Tibial nerve (tissue), 4 donors: ENCODE measurements around the gene SNED1. TPM values are rescaled to one million over a fixed set of nuclear protein-coding genes. Genes with fewer than 3 reads are reported as not detected.

Experiments used
- DNase-seq, 2 donors: peaks; one replicate each; pipeline ENCODE4 v3.0.0-alpha.2; 2019; ENCODE audit warnings: low spot score in 2 of 2
- H3K27ac ChIP-seq, 4 donors: fragments of 200-600 bp; sonication (generic) in 3 of 4; one replicate each; pipeline ENCODE4 v1.5.1; 2017 to 2019; ENCODE audit warnings: mild to moderate bottlenecking in 1 of 4
- H3K27me3 ChIP-seq, 2 donors: fragments of 200-600 bp; sonication (generic) in 1 of 2; one replicate each; pipeline versions ENCODE4 v1.5.1 to v1.6.0; 2017 to 2019
- H3K36me3 ChIP-seq, 3 donors: fragments of 200-600 bp; sonication (generic); one replicate each; pipeline ENCODE4 v1.5.1; 2018 to 2019
- H3K4me1 ChIP-seq, 4 donors: fragments of 200-600 bp; sonication (generic) in 3 of 4; one replicate each; pipeline ENCODE4 v1.5.1; 2017 to 2019
- H3K4me3 ChIP-seq, 4 donors: fragments of 200-600 bp; sonication (generic) in 3 of 4; one replicate each; pipeline ENCODE4 v1.5.1; 2017 to 2019; ENCODE audit warnings: mild to moderate bottlenecking in 1 of 4, moderate library complexity in 1 of 4
- H3K9me3 ChIP-seq, 4 donors: fragments of 200-600 bp; sonication (generic) in 3 of 4; one replicate each; pipeline ENCODE4 v1.5.1; 2017 to 2019
- CTCF ChIP-seq, 5 experiments: fragments of 200-600 bp in 3 of 5; fragments of 450-650 bp in 2 of 5; sonication (generic) in 3 of 5; IDR thresholded peaks; one replicate each; pipeline ENCODE4 v1.5.1; 2016 to 2019; ENCODE audit warnings: antibody characterized with exemption in 5 of 5, mild to moderate bottlenecking in 3 of 5, moderate library complexity in 2 of 5
- EP300 ChIP-seq, 2 donors: sonication (generic); formaldehyde crosslinking; IDR thresholded peaks; one replicate each; pipeline ENCODE4 v1.6.1; 2017; ENCODE audit warnings: antibody characterized with exemption in 2 of 2, mild to moderate bottlenecking in 1 of 2
- POLR2A ChIP-seq, 2 donors: fragments of 450-650 bp; IDR thresholded peaks; one replicate each; pipeline ENCODE4 v1.6.1; 2017; ENCODE audit warnings: antibody characterized with exemption in 2 of 2, mild to moderate bottlenecking in 2 of 2, moderate library complexity in 2 of 2
- WGBS, 2 donors: methylation state at CpG; one replicate each; pipeline ENCODE4 v1.1.5; 2018; 5-methylcytosine and 5-hydroxymethylcytosine counted together
- total RNA-seq, 4 donors: library from RNA; depleted of rRNA; stranded (reverse); fragments of >200 nt; gene quantifications; one replicate each; pipeline ENCODE4 v1.1.0, GENCODE V29; 2016

SNED1 gene
- total RNA-seq, 4 donors from 2014 or later: 116 to 226 (median 141) TPM

- H3K36me3 ChIP-seq: no peaks in the 10 kb centered on the region
- peaks cover 0 to 12% (median 0%) of the 10 kb centered on the region in 4 donors for H3K9me3 ChIP-seq
- H3K4me3 ChIP-seq: no peak overlapping the region
- DNase-seq: peak in 1 of 2 donors; percentile 13
- 54 to 58% methylated on average over 6 to 17 of the region's 18 CpGs for WGBS, 2 donors
- H3K4me1 ChIP-seq: peaks cover 7 to 51% (median 20%) of the 10 kb centered on the region in 4 donors
- H3K27me3 ChIP-seq: no peaks in the 10 kb centered on the region
- TF ChIP-seq EP300 (IDR thresholded peaks at IDR 0.05): no peak
- TF ChIP-seq POLR2A (IDR thresholded peaks at IDR 0.05): no peak
- no peak for TF ChIP-seq CTCF (IDR thresholded peaks at IDR 0.05)
- no peak overlapping the region for H3K27ac ChIP-seq
Measured at GRCh38 chr2:240983996-240984498, 14.4 kb upstream of the SNED1 start.

- 68 to 78% methylated on average over 15 to 20 of the region's 20 CpGs for WGBS, 2 donors
- Histone ChIP-seq H3K36me3 (no peaks in the 10 kb centered on the region), H3K27me3 (no peaks in the 10 kb centered on the region), H3K4me1 (peaks cover 7 to 69% (median 22%) of the 10 kb centered on the region in 4 donors), H3K9me3 (peaks cover 0 to 12% (median 0%) of the 10 kb centered on the region in 4 donors), H3K27ac (peak overlapping the region in 1 of 4 donors; percentile 65), H3K4me3 (no peak overlapping the region)
- DNase-seq: peak in 1 of 2 donors; percentile 11
- TF ChIP-seq CTCF (IDR thresholded peaks at IDR 0.05) (no peak), POLR2A (IDR thresholded peaks at IDR 0.05) (no peak), EP300 (IDR thresholded peaks at IDR 0.05) (no peak)
Measured at GRCh38 chr2:240985881-240986786, 12.3 kb upstream of the SNED1 start.

GRCh38 chr2:240986787-240987411, 11.5 kb upstream of the SNED1 start:
- Histone ChIP-seq H3K4me1 (peaks cover 7 to 73% (median 25%) of the 10 kb centered on the region in 4 donors), H3K36me3 (no peaks in the 10 kb centered on the region), H3K27me3 (no peaks in the 10 kb centered on the region), H3K4me3 (no peak overlapping the region), H3K9me3 (peaks cover 0 to 12% (median 0%) of the 10 kb centered on the region in 4 donors), H3K27ac (peak overlapping the region in 1 of 4 donors; percentile 65)
- WGBS, 2 donors: 17 to 24% methylated on average over 9 to 11 of the region's 11 CpGs
- peak; percentile 61 to 64 for DNase-seq
- TF ChIP-seq EP300 (IDR thresholded peaks at IDR 0.05) (peak in 1 of 2 donors; percentile 76), CTCF (IDR thresholded peaks at IDR 0.05) (no peak), POLR2A (IDR thresholded peaks at IDR 0.05) (no peak)

- H3K9me3 ChIP-seq: peaks cover 0 to 12% (median 0%) of the 10 kb centered on the region in 4 donors
- 71 to 82% methylated on average over 4 to 5 of the region's 6 CpGs for WGBS, 2 donors
- H3K4me1 ChIP-seq: peaks cover 7 to 80% (median 31%) of the 10 kb centered on the region in 4 donors
- H3K27ac ChIP-seq: peak overlapping the region; percentile 32 to 74 (median 58)
- no peaks in the 10 kb centered on the region for H3K27me3 ChIP-seq
- DNase-seq: peak in 1 of 2 donors; percentile 11
- H3K4me3 ChIP-seq: no peak overlapping the region
- no peaks in the 10 kb centered on the region for H3K36me3 ChIP-seq
- TF ChIP-seq POLR2A (IDR thresholded peaks at IDR 0.05): no peak
- TF ChIP-seq CTCF (IDR thresholded peaks at IDR 0.05): no peak
- TF ChIP-seq EP300 (IDR thresholded peaks at IDR 0.05): no peak
Measured at GRCh38 chr2:240987588-240987987, 10.8 kb upstream of the SNED1 start.
